Panc1 (cell line): Measurements from ENCODE around the gene AKT3. TPM values are rescaled to one million over a fixed set of nuclear protein-coding genes. Genes with fewer than 3 reads are reported as not detected.

ENCODE experiments used
- ATAC-seq: fragments of 200-7000 bp; cut with Tn5 transposase; 2 replicates; pipeline ENCODE4 v1.9.1; 2020; ENCODE audit warnings: mild to moderate bottlenecking, moderate library complexity
- BruUV-seq: library from RNA; stranded (reverse); fragments of 400-500 nt; replicated peaks from 2 replicates; lab custom pipeline; 2021; lab: Mats Ljungman, UMichigan
- CTCF ChIA-PET: fragments of 300-600 bp; sonication (Branson Sonifier 250); formaldehyde crosslinking; loops from one replicate; lab custom pipeline; 2022; ENCODE audit warnings: antibody characterized with exemption; lab: Charles Lee
- POLR2A ChIA-PET: fragments of 300-600 bp; sonication (Branson Sonifier 250); formaldehyde crosslinking; loops from one replicate; lab custom pipeline; 2022; ENCODE audit warnings: antibody characterized with exemption; lab: Charles Lee
- DNase-seq: peaks from one replicate; pipeline ENCODE4 v3.0.0-alpha.2; 2010; ENCODE audit warnings: low read depth, low spot score
- H3K27ac ChIP-seq: 2 replicates; pipeline ENCODE4 v1.5.1; 2011; ENCODE audit warnings: mild to moderate bottlenecking, low read length, inconsistent platforms
- H3K27me3 ChIP-seq: fragments of 200-500 bp; sonication (Bioruptor generic); 2 replicates; pipeline ENCODE4 v1.6.0; 2014; ENCODE audit warnings: low read length, inconsistent platforms; ENCODE audit not compliant: control insufficient read depth, insufficient read depth
- H3K36me3 ChIP-seq: fragments of 200-500 bp; sonication (Bioruptor generic); 2 replicates; pipeline ENCODE4 v1.5.1; 2014; ENCODE audit warnings: inconsistent platforms, mild to moderate bottlenecking, low read length, moderate library complexity; ENCODE audit not compliant: control insufficient read depth, insufficient read depth
- H3K4me1 ChIP-seq: 2 replicates; pipeline ENCODE4 v1.5.1; 2011; ENCODE audit warnings: inconsistent platforms, mild to moderate bottlenecking, low read length, moderate library complexity; ENCODE audit not compliant: control insufficient read depth, insufficient read depth
- H3K4me3 ChIP-seq, 2 experiments: 2 replicates each; pipeline ENCODE4 v1.5.1; 2011 to 2012; ENCODE audit warnings: low read depth in 2 of 2, low read length in 2 of 2, mild to moderate bottlenecking in 2 of 2, inconsistent platforms in 1 of 2, moderate library complexity in 1 of 2
- H3K9me3 ChIP-seq: fragments of 200-500 bp; sonication (Bioruptor generic); 2 replicates; pipeline ENCODE4 v1.5.1; 2014; ENCODE audit warnings: low read depth, mild to moderate bottlenecking, inconsistent platforms, low read length, moderate library complexity; ENCODE audit not compliant: control insufficient read depth, insufficient read depth
- CTCF ChIP-seq: fragments of 450-650 bp; IDR thresholded peaks from 2 replicates; pipeline ENCODE4 v1.5.1; 2017; ENCODE audit warnings: mild to moderate bottlenecking
- POLR2AphosphoS5 ChIP-seq: IDR thresholded peaks from 2 replicates; pipeline ENCODE4 v1.6.1; 2012; ENCODE audit warnings: mild to moderate bottlenecking, low read depth, low read length, moderate library complexity
- REST ChIP-seq, 2 experiments: IDR thresholded peaks; 2 replicates each; pipeline ENCODE4 v1.6.1; 2011 to 2012; ENCODE audit warnings: low read depth in 2 of 2, control low read depth in 1 of 2, low read length in 1 of 2, mild to moderate bottlenecking in 1 of 2, moderate library complexity in 1 of 2; ENCODE audit not compliant: insufficient read depth in 1 of 2
- SIN3A ChIP-seq: IDR thresholded peaks from 2 replicates; pipeline ENCODE4 v1.6.1; 2012; ENCODE audit warnings: low read depth, mild to moderate bottlenecking, low read length, moderate library complexity, borderline replicate concordance; ENCODE audit not compliant: insufficient read depth
- TCF7L2 ChIP-seq: IDR thresholded peaks from 2 replicates; pipeline ENCODE4 v1.6.1; 2011; ENCODE audit warnings: mild to moderate bottlenecking, low read depth, low read length, inconsistent platforms
- in situ Hi-C: cut with HindIII; loops from 2 replicates; pipeline ENCODE4 v1.10.0; 2016; ENCODE audit warnings: low sequenced_read_pairs, low pct_unique_long_range_greater_than_20kb
- intact Hi-C: fragments of 100-400 bp; cut with micrococcal nuclease; formaldehyde crosslinking; loops from one replicate; pipeline ENCODE4 v1.10.0; 2022; ENCODE audit not compliant: unreplicated experiment
- total RNA-seq: library from RNA; stranded (reverse); gene quantifications from one replicate; pipeline ENCODE4 v1.2.1, GENCODE V29; 2021; ENCODE audit not compliant: unreplicated experiment

The AKT3 gene
- total RNA-seq, 1 experiment from 2014 or later, result 11.0 TPM

- no TSS peak for BruUV-seq
- no peaks in the 10 kb centered on the region for H3K4me1 ChIP-seq
- CTCF ChIA-PET, result no interaction called here
- no peaks in the 10 kb centered on the region for H3K36me3 ChIP-seq
- no peak overlapping the region for H3K4me3 ChIP-seq
- in situ Hi-C loops (no loop called here), intact Hi-C loops (no loop called here)
- ATAC-seq, result no peak
- H3K9me3 ChIP-seq, result no peaks in the 10 kb centered on the region
- TF ChIP-seq TCF7L2, result no peak
- TF ChIP-seq REST (IDR thresholded peaks at IDR 0.05; ENCODE audit: insufficient read depth in 1 of 2, low read depth in 2 of 2, low read length in 1 of 2), result no peak
- no peak for TF ChIP-seq CTCF
- TF ChIP-seq SIN3A, result no peak
- no peak for TF ChIP-seq POLR2AphosphoS5
- no peak for DNase-seq
- H3K27ac ChIP-seq, result no peak overlapping the region
- POLR2A ChIA-PET, result no interaction called here
- no peaks in the 10 kb centered on the region for H3K27me3 ChIP-seq
Observed at GRCh38 chr1:243620096-243620495, 229.9 kb downstream of the AKT3 start.

- DNase-seq (no peak), ATAC-seq (no peak)
- no peaks in the 10 kb centered on the region for H3K27me3 ChIP-seq
- ChIA-PET POLR2A (no interaction called here), CTCF (no interaction called here)
- TF ChIP-seq SIN3A (no peak), POLR2AphosphoS5 (no peak), REST (IDR thresholded peaks at IDR 0.05; ENCODE audit: insufficient read depth in 1 of 2, low read depth in 2 of 2, low read length in 1 of 2) (no peak), TCF7L2 (no peak)
- H3K36me3 ChIP-seq, result no peaks in the 10 kb centered on the region
- intact Hi-C loops, result no loop called here
- in situ Hi-C loops, result no loop called here
- no peaks in the 10 kb centered on the region for H3K4me1 ChIP-seq
- no peaks in the 10 kb centered on the region for H3K9me3 ChIP-seq
- H3K27ac ChIP-seq, result no peak overlapping the region
- BruUV-seq, result no TSS peak
- H3K4me3 ChIP-seq, result no peak overlapping the region
Observed at GRCh38 chr1:243609698-243610097, 240.3 kb downstream of the AKT3 start.
